ENCODE results near the gene RPS6KA5.

GRCh38 chr14:91004987-91005386, 55.5 kb downstream of the RPS6KA5 start:
- TF ChIP-seq POLR2A (IDR thresholded peaks at IDR 0.05): no peak
- TF ChIP-seq, protein P1, sequence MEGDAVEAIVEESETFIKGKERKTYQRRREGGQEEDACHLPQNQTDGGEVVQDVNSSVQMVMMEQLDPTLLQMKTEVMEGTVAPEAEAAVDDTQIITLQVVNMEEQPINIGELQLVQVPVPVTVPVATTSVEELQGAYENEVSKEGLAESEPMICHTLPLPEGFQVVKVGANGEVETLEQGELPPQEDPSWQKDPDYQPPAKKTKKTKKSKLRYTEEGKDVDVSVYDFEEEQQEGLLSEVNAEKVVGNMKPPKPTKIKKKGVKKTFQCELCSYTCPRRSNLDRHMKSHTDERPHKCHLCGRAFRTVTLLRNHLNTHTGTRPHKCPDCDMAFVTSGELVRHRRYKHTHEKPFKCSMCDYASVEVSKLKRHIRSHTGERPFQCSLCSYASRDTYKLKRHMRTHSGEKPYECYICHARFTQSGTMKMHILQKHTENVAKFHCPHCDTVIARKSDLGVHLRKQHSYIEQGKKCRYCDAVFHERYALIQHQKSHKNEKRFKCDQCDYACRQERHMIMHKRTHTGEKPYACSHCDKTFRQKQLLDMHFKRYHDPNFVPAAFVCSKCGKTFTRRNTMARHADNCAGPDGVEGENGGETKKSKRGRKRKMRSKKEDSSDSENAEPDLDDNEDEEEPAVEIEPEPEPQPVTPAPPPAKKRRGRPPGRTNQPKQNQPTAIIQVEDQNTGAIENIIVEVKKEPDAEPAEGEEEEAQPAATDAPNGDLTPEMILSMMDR (IDR thresholded peaks at IDR 0.05): no peak

Measured in uterus (tissue), 2 donors.